Measurements from ENCODE around the gene LRP1B. TPM values are rescaled to one million over a fixed set of nuclear protein-coding genes. Genes with fewer than 3 reads are reported as not detected.
"Not testable (repeated sequence)": the region's sequence is repeated elsewhere in the genome, so short reads cannot be mapped to it uniquely, and the experiment has no call there.

LRP1B gene
- total RNA-seq, 1 donor from 2014 or later = 0.12 TPM

- TF ChIP-seq CTCF (conservative IDR thresholded peaks at IDR 0.05; ENCODE audit: low read depth, low read length) = no peak
- no peak overlapping the region for H3K4me3 ChIP-seq (ENCODE audit: low read depth, low read length)
- DNase-seq (ENCODE audit: low read depth) = no peak
Measured at GRCh38 chr2:141182246-141182645, 948.6 kb downstream of the LRP1B start.

- not testable (repeated sequence) for H3K4me3 ChIP-seq (ENCODE audit: low read depth, low read length); DNase-seq (ENCODE audit: low read depth)
Measured at GRCh38 chr2:141169117-141169516, 961.7 kb downstream of the LRP1B start.

GRCh38 chr2:141162314-141162713, 968.5 kb downstream of the LRP1B start:
- no peak for TF ChIP-seq CTCF (conservative IDR thresholded peaks at IDR 0.05; ENCODE audit: low read depth, low read length)
- no peak for DNase-seq (ENCODE audit: low read depth)
- no peak overlapping the region for H3K4me3 ChIP-seq (ENCODE audit: low read depth, low read length)

- TF ChIP-seq CTCF (conservative IDR thresholded peaks at IDR 0.05; ENCODE audit: low read depth, low read length) = no peak
- DNase-seq (ENCODE audit: low read depth) = no peak
- no peak overlapping the region for H3K4me3 ChIP-seq (ENCODE audit: low read depth, low read length)
Measured at GRCh38 chr2:141151611-141152286, 979.1 kb downstream of the LRP1B start.

GRCh38 chr2:141142025-141142424, 988.8 kb downstream of the LRP1B start:
- no peak for TF ChIP-seq CTCF (conservative IDR thresholded peaks at IDR 0.05; ENCODE audit: low read depth, low read length)
- no peak overlapping the region for H3K4me3 ChIP-seq (ENCODE audit: low read depth, low read length)
- no peak for DNase-seq (ENCODE audit: low read depth)

- H3K4me3 ChIP-seq (ENCODE audit: low read depth, low read length) = no peak overlapping the region
- no peak for DNase-seq (ENCODE audit: low read depth)
- TF ChIP-seq CTCF (conservative IDR thresholded peaks at IDR 0.05; ENCODE audit: low read depth, low read length) = no peak
Measured at GRCh38 chr2:141137122-141137693, 993.6 kb downstream of the LRP1B start.

GRCh38 chr2:141133883-141134282, 996.9 kb downstream of the LRP1B start:
- no peak for TF ChIP-seq CTCF (conservative IDR thresholded peaks at IDR 0.05; ENCODE audit: low read depth, low read length)
- H3K4me3 ChIP-seq (ENCODE audit: low read depth, low read length) = no peak overlapping the region
- no peak for DNase-seq (ENCODE audit: low read depth)

Measured in epithelial cell of proximal tubule (primary cell).